Retinal pigment epithelial cell (primary cell): Measurements from ENCODE around the gene PTGES2.
"Not testable (repeated sequence)": the region's sequence is repeated elsewhere in the genome, so short reads cannot be mapped to it uniquely, and the experiment has no call there.

Experiments used
- DNase-seq: peaks from one replicate; pipeline ENCODE4 v3.0.0-alpha.2; 2010; ENCODE audit warnings: low read depth
- H3K4me3 ChIP-seq: 2 replicates; pipeline ENCODE4 v1.5.1; 2011; ENCODE audit warnings: mild to moderate bottlenecking, low read length, control low read depth, moderate library complexity
- CTCF ChIP-seq: conservative IDR thresholded peaks from 2 replicates; pipeline ENCODE4 v1.5.1; 2011; ENCODE audit warnings: low read depth, low read length, control low read depth, inconsistent platforms

The PTGES2 gene

GRCh38 chr9:128078504-128079434 is 48.8 kb downstream of the PTGES2 start:
- no peak for DNase-seq
- H3K4me3 ChIP-seq, result no peak overlapping the region

GRCh38 chr9:128077847-128078503 is 49.6 kb downstream of the PTGES2 start:
- H3K4me3 ChIP-seq, result no peak overlapping the region
- no peak for TF ChIP-seq CTCF
- no peak for DNase-seq

More at GRCh38 chr9:128078504-128079434, 48.8 kb downstream of the PTGES2 start:
- no peak for TF ChIP-seq CTCF

- no peak overlapping the region for H3K4me3 ChIP-seq
- DNase-seq, result no peak
These were observed 54.2 kb downstream of the PTGES2 start for GRCh38 chr9:128073253-128073886.

GRCh38 chr9:128072144-128073021 is 55.1 kb downstream of the PTGES2 start:
- TF ChIP-seq CTCF, result no peak
- DNase-seq, result no peak

More at GRCh38 chr9:128073253-128073886, 54.2 kb downstream of the PTGES2 start:
- no peak for TF ChIP-seq CTCF

GRCh38 chr9:128071475-128071874 is 56.1 kb downstream of the PTGES2 start:
- not testable (repeated sequence) for DNase-seq, H3K4me3 ChIP-seq

More at GRCh38 chr9:128072144-128073021, 55.1 kb downstream of the PTGES2 start:
- no peak overlapping the region for H3K4me3 ChIP-seq

- no peak overlapping the region for H3K4me3 ChIP-seq
- no peak for TF ChIP-seq CTCF
- DNase-seq, result no peak
These were observed 56.7 kb downstream of the PTGES2 start for GRCh38 chr9:128070874-128071273.
